K562 (cell line): ENCODE results near the gene UNC13C. TPM values are rescaled to one million over a fixed set of nuclear protein-coding genes. Genes with fewer than 3 reads are reported as not detected.
A peak's percentile ranks its signal among the peaks of the same experiment; 100 is the strongest.

Experiments used
- ATAC-seq: fragments of 200-7000 bp; cut with Tn5 transposase; 3 replicates; pipeline ENCODE4 v1.9.1; 2020; ENCODE audit warnings: moderate library complexity
- BruUV-seq: library from RNA; stranded (reverse); fragments of 400-500 nt; replicated peaks from 2 replicates; lab custom pipeline; 2021; lab: Mats Ljungman, UMichigan
- CTCF ChIA-PET: fragments of 300-600 bp; formaldehyde crosslinking; extraction: SDS; loops from one replicate; lab custom pipeline; 2021; ENCODE audit warnings: low intra/inter-chr PET ratio; lab: Yijun Ruan, JAX
- POLR2A ChIA-PET: fragments of 300-600, 350-650 bp; sonication (Branson Sonifier 250); formaldehyde crosslinking; extraction: SDS; loops from one replicate; lab custom pipeline; 2021; ENCODE audit warnings: antibody characterized with exemption, inconsistent platforms; lab: Yijun Ruan, JAX
- DNase-seq, 4 experiments: peaks; one replicate each; pipeline versions ENCODE4 v3.0.0 to v3.0.0-alpha.2; 2011 to 2018; ENCODE audit warnings: low spot score in 3 of 4, mixed read lengths in 3 of 4; ENCODE audit errors: extremely low read depth in 1 of 4
- FAIRE-seq: peaks from 2 replicates; lab custom pipeline; 2011; peaks lifted over from hg19 to GRCh38; lab: Jason Lieb, UNC
- H2AFZ ChIP-seq: 2 replicates; pipeline ENCODE4 v1.6.0; 2011; ENCODE audit warnings: low read depth, low read length, control low read depth, inconsistent platforms
- H3K27ac ChIP-seq: fragments of 200-600 bp; 3 replicates; pipeline ENCODE4 v1.8.0; 2011; ENCODE audit warnings: low read depth, mild to moderate bottlenecking, control low read depth, inconsistent platforms, low read length, moderate library complexity, mixed read lengths; ENCODE audit errors: extremely low read depth
- H3K27me3 ChIP-seq, 2 experiments: fragments of 300-600 bp in 1 of 2; 2 replicates in 1 of 2; 3 replicates in 1 of 2; pipeline versions ENCODE4 v1.6.0 to v1.8.0; 2011; ENCODE audit warnings: inconsistent platforms in 2 of 2, low read length in 2 of 2, mild to moderate bottlenecking in 1 of 2, mixed read lengths in 1 of 2, moderate library complexity in 1 of 2; ENCODE audit not compliant: control insufficient read depth in 2 of 2, insufficient read depth in 2 of 2
- H3K36me3 ChIP-seq: fragments of 300-600 bp; 3 replicates; pipeline ENCODE4 v1.8.0; 2011; ENCODE audit warnings: mild to moderate bottlenecking, low read length, inconsistent platforms; ENCODE audit not compliant: control insufficient read depth, insufficient read depth
- H3K4me1 ChIP-seq, 2 experiments: fragments of 200-600 bp in 1 of 2; replicated peaks in 1 of 2; 2 replicates in 1 of 2; 3 replicates in 1 of 2; pipeline versions ENCODE4 v1.5.1 to v1.8.0; 2011; ENCODE audit warnings: inconsistent platforms in 2 of 2, low read length in 2 of 2, mild to moderate bottlenecking in 1 of 2, mixed read lengths in 1 of 2, moderate library complexity in 1 of 2; ENCODE audit not compliant: control insufficient read depth in 2 of 2, insufficient read depth in 2 of 2
- H3K4me2 ChIP-seq: 2 replicates; pipeline ENCODE4 v1.6.1; 2011; ENCODE audit warnings: low read length, control low read depth, inconsistent platforms, mixed read lengths; ENCODE audit not compliant: insufficient read depth
- H3K4me3 ChIP-seq: fragments of 200-600 bp; sonication (generic), shearing (Covaris generic); 2 replicates; pipeline ENCODE4 v1.5.1; 2016; ENCODE audit warnings: control low read depth, inconsistent platforms
- H3K79me2 ChIP-seq: fragments of 200-600 bp; 3 replicates; pipeline ENCODE4 v1.8.0; 2011; ENCODE audit warnings: low read length, inconsistent platforms; ENCODE audit not compliant: control insufficient read depth, insufficient read depth
- H3K9ac ChIP-seq, 2 experiments: 2 replicates each; pipeline versions ENCODE4 v1.6.0 to v1.6.1; 2011; ENCODE audit warnings: low read depth in 2 of 2, low read length in 2 of 2, control low read depth in 1 of 2, inconsistent platforms in 1 of 2, mild to moderate bottlenecking in 1 of 2, mixed read lengths in 1 of 2; ENCODE audit not compliant: insufficient read depth in 1 of 2
- H3K9me1 ChIP-seq: one replicate; pipeline ENCODE4 v1.6.0; 2011; ENCODE audit warnings: inconsistent platforms, mild to moderate bottlenecking, low read length, moderate library complexity; ENCODE audit not compliant: control insufficient read depth, insufficient read depth
- H3K9me3 ChIP-seq: replicated peaks from 2 replicates; pipeline ENCODE4 v1.5.1; 2011; ENCODE audit warnings: low read depth, low read length, inconsistent platforms; ENCODE audit not compliant: control insufficient read depth, insufficient read depth
- H4K20me1 ChIP-seq: replicated peaks from 2 replicates; pipeline ENCODE4 v1.6.1; 2011; ENCODE audit warnings: low read length, inconsistent platforms, mixed read lengths; ENCODE audit not compliant: control insufficient read depth, insufficient read depth
- HNRNPK ChIP-seq: fragments of 200-400 bp; formaldehyde crosslinking; IDR thresholded peaks from one replicate; pipeline ENCODE4 v1.6.1; 2018; ENCODE audit warnings: mild to moderate bottlenecking, low read depth, low read length; ENCODE audit not compliant: poor library complexity, severe bottlenecking
- TAF7 ChIP-seq: fragments of 450-650 bp; IDR thresholded peaks from 2 replicates; pipeline ENCODE4 v1.6.1; 2016; ENCODE audit warnings: missing genetic modification characterization, missing compliant biosample characterization
- ZNF76 ChIP-seq: fragments of 250-450 bp; sonication (Bioruptor Pico); IDR thresholded peaks from 2 replicates; pipeline ENCODE4 v1.4.0; 2020; ENCODE audit warnings: mild to moderate bottlenecking, moderate library complexity, borderline replicate concordance
- WGBS: fragments of 100-300 bp; shearing (Covaris generic); methylation state at CpG from one replicate; pipeline ENCODE4 v1.1.6; 2016; ENCODE audit warnings: low coverage, mixed read lengths; ENCODE audit not compliant: insufficient coverage; ENCODE audit errors: missing lambda C conversion rate; 5-methylcytosine and 5-hydroxymethylcytosine counted together
- in situ Hi-C: fragments of 300-500 bp; cut with MboI; formaldehyde crosslinking; loops from 4 replicates; pipeline ENCODE4 v1.15.0; 2018; ENCODE audit warnings: inconsistent platforms, mixed read lengths
- intact Hi-C: fragments of 100-400 bp; cut with micrococcal nuclease; formaldehyde crosslinking; loops from 2 replicates; pipeline ENCODE4 v1.14.2; 2022
- polyA plus RNA-seq, 8 experiments: library from polyadenylated mRNA; depleted of rRNA in 4 of 8; stranded (reverse) in 5 of 8; unstranded in 3 of 8; fragments of >200 nt; fragmentation: Nextera tagmentation in 2 of 8; fragmentation: Illumina TruSeq in 1 of 8; extraction: Ambion mirVana in 2 of 8; extraction: Trizol in 1 of 8; gene quantifications; 2 replicates each; pipeline versions ENCODE4 v1.2.1 to v1.2.3, GENCODE V29; 2011 to 2014; ENCODE audit warnings: inconsistent platforms in 1 of 8, missing spikeins in 1 of 8
- total RNA-seq, 7 experiments: library from RNA; depleted of rRNA in 6 of 7; stranded (reverse); fragments of >200 nt in 6 of 7; fragmentation: Illumina TruSeq in 2 of 7; extraction: Trizol in 2 of 7; gene quantifications; 2 replicates each; pipeline versions ENCODE4 v1.2.1 to v1.2.3, GENCODE V29; 2011 to 2021; ENCODE audit warnings: low replicate concordance in 1 of 7

The UNC13C gene
- total and polyA plus RNA-seq, 9 of the 15 experiments (the other 6 are each of a cell fraction or from before 2014, with no cell fraction given), result not detected

DNA sequence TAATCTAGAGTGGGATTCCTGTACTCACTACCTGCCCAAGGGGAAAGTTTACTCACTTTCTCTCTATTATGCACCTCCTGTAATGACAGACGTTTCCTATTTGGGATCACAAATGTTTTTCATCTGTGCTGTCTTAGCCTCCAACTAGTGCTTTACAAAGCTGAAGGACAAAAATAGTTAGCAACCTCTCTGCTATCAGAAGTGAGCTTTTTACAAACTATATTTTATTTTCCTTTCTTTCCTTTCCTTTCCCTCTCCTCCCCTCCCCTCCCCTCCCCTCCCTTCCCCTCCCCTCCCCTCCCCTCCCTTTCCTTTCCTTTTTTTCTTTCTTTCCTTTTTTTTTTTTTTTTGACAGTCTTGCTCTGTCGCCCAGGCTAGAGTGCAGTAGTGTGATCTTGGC lies 130.8 kb downstream of the UNC13C start:
- ATAC-seq (no peak), DNase-seq (no peak), FAIRE-seq (no peak)
- in situ Hi-C loops (no loop called here), intact Hi-C loops (no loop called here)
- ChIA-PET POLR2A (no interaction called here), CTCF (no interaction called here)
- Histone ChIP-seq H3K4me3 (no peak overlapping the region), H3K9ac (no peak overlapping the region), H3K36me3 (no peaks in the 10 kb centered on the region), H3K4me1 (no peaks in the 10 kb centered on the region), H3K9me3 (no peaks in the 10 kb centered on the region), H2AFZ (no peak overlapping the region), H3K4me2 (no peak overlapping the region), H3K27me3 (no peaks in the 10 kb centered on the region), H3K79me2 (no peaks in the 10 kb centered on the region), H3K27ac (no peak overlapping the region), H4K20me1 (no peaks in the 10 kb centered on the region), H3K9me1 (no peaks in the 10 kb centered on the region)
- WGBS, result 0% methylated on average over 1 of the region's 2 CpGs
- BruUV-seq, result no TSS peak
- TF ChIP-seq HNRNPK (peak; percentile 48), TAF7 (tag) (no peak)

- POLR2A ChIA-PET, result no interaction called here
- Histone ChIP-seq H3K9ac (no peak overlapping the region), H3K9me3 (no peaks in the 10 kb centered on the region), H3K4me1 (no peaks in the 10 kb centered on the region), H3K27me3 (no peaks in the 10 kb centered on the region), H4K20me1 (no peaks in the 10 kb centered on the region)
- in situ Hi-C loops, result no loop called here
- no peak for ATAC-seq
- no peak for FAIRE-seq
- WGBS, result 2% methylated on average over 3 of the region's 3 CpGs
- no peak for TF ChIP-seq ZNF76 (CRISPR knock-in tag)
- TF ChIP-seq, all 486 proteins: peak for 0
- no peak for DNase-seq
- BruUV-seq, result no TSS peak
- Histone ChIP-seq H3K27ac (no peak overlapping the region), H3K79me2 (no peaks in the 10 kb centered on the region), H3K4me3 (no peak overlapping the region), H3K36me3 (no peaks in the 10 kb centered on the region), H3K9me1 (no peaks in the 10 kb centered on the region), H3K4me2 (no peak overlapping the region), H2AFZ (no peak overlapping the region)
- CTCF ChIA-PET, result no interaction called here
- intact Hi-C loops, result no loop called here
Measured at GRCh38 chr15:54119051-54119450, 140.8 kb downstream of the UNC13C start.
